PC-9 (cell line): ENCODE data around the gene TMX4. TPM values are rescaled to one million over a fixed set of nuclear protein-coding genes. Genes with fewer than 3 reads are reported as not detected.

ENCODE experiments used
- Bru-seq: library from RNA; stranded (reverse); fragments of 400-500 nt; gene quantifications from one replicate; lab custom pipeline; 2021; lab: Mats Ljungman, UMichigan
- BruChase-seq, 2 experiments: library from RNA; stranded (reverse); fragments of 400-500 nt; gene quantifications; one replicate each; lab custom pipeline; 2021; lab: Mats Ljungman, UMichigan
- BruUV-seq: library from RNA; stranded (reverse); fragments of 400-500 nt; replicated peaks from 2 replicates; lab custom pipeline; 2021; lab: Mats Ljungman, UMichigan
- CTCF ChIA-PET: fragments of 300-600 bp; sonication (Branson Sonifier 250); formaldehyde crosslinking; loops from one replicate; lab custom pipeline; 2022; ENCODE audit warnings: antibody characterized with exemption; lab: Charles Lee
- POLR2A ChIA-PET: fragments of 300-600 bp; sonication (Branson Sonifier 250); formaldehyde crosslinking; loops from one replicate; lab custom pipeline; 2022; ENCODE audit warnings: antibody characterized with exemption; ENCODE audit not compliant: unreplicated experiment; lab: Charles Lee
- DNase-seq, 2 experiments: peaks; one replicate each; pipeline versions ENCODE4 v3.0.0 to v3.0.0-alpha.2; 2015 to 2022; ENCODE audit warnings: mixed read lengths in 1 of 2
- H2AFZ ChIP-seq: fragments of 200-600 bp; sonication (generic); 2 replicates; pipeline ENCODE4 v1.8.1; 2017; ENCODE audit warnings: antibody characterized with exemption
- H3F3A ChIP-seq: fragments of 200-600 bp; sonication (generic); 2 replicates; pipeline ENCODE4 v1.8.1; 2017; ENCODE audit warnings: antibody characterized with exemption, mild to moderate bottlenecking, low read depth; ENCODE audit not compliant: insufficient read depth
- H3K27ac ChIP-seq: fragments of 200-600 bp; sonication (generic); 2 replicates; pipeline ENCODE4 v1.6.1; 2016; ENCODE audit warnings: mixed run types
- H3K27me3 ChIP-seq: fragments of 200-600 bp; sonication (generic); 2 replicates; pipeline ENCODE4 v1.6.1; 2016; ENCODE audit warnings: low read depth, mixed run types; ENCODE audit not compliant: insufficient read depth
- H3K36me3 ChIP-seq: fragments of 200-600 bp; sonication (generic); 2 replicates; pipeline ENCODE4 v1.6.1; 2016; ENCODE audit warnings: low read depth, mixed run types
- H3K4me1 ChIP-seq: fragments of 200-600 bp; sonication (generic); replicated peaks from 2 replicates; pipeline ENCODE4 v1.6.1; 2016; ENCODE audit warnings: mixed run types; ENCODE audit not compliant: insufficient read depth
- H3K4me2 ChIP-seq: fragments of 200-600 bp; sonication (generic); 2 replicates; pipeline ENCODE4 v1.6.1; 2017; ENCODE audit warnings: mixed run types
- H3K4me3 ChIP-seq: fragments of 200-600 bp; sonication (generic); 2 replicates; pipeline ENCODE4 v1.6.1; 2016; ENCODE audit warnings: mixed run types
- H3K79me2 ChIP-seq: fragments of 200-600 bp; sonication (generic); 2 replicates; pipeline ENCODE4 v1.6.1; 2017; ENCODE audit warnings: low read depth, mixed run types
- H3K9me2 ChIP-seq: fragments of 200-600 bp; sonication (generic); 2 replicates; pipeline ENCODE4 v1.8.1; 2017; ENCODE audit warnings: mild to moderate bottlenecking; ENCODE audit not compliant: insufficient read depth
- H3K9me3 ChIP-seq: fragments of 200-600 bp; sonication (generic); 2 replicates; pipeline ENCODE4 v1.8.1; 2016; ENCODE audit warnings: low read depth; ENCODE audit not compliant: insufficient read depth
- H4K20me1 ChIP-seq: fragments of 200-600 bp; sonication (generic); 2 replicates; pipeline ENCODE4 v1.8.1; 2017; ENCODE audit not compliant: insufficient read depth
- EZH2 ChIP-seq: fragments of 200-600 bp; sonication (generic); IDR thresholded peaks from 2 replicates; pipeline ENCODE4 v1.8.0; 2017; ENCODE audit warnings: antibody characterized with exemption, low read depth
- intact Hi-C: fragments of 100-400 bp; cut with micrococcal nuclease; formaldehyde crosslinking; loops from one replicate; pipeline ENCODE4 v1.10.0; 2022; ENCODE audit not compliant: unreplicated experiment
- long read RNA-seq: library from polyadenylated mRNA; stranded (forward); transcript quantifications from one replicate; pipeline ENCODE4 v2.0.0, GENCODE V29; 2022
- total RNA-seq: library from RNA; stranded (reverse); gene quantifications from 2 replicates; pipeline ENCODE4 v1.2.3, GENCODE V29; 2021
- TF ChIP-seq, protein P1 (sequence below): fragments of 200-600 bp; sonication (generic); conservative IDR thresholded peaks from 2 replicates; pipeline ENCODE4 v1.6.1; 2017; ENCODE audit warnings: mixed run types, antibody characterized with exemption, mild to moderate bottlenecking, moderate library complexity

TMX4 gene, protein sequence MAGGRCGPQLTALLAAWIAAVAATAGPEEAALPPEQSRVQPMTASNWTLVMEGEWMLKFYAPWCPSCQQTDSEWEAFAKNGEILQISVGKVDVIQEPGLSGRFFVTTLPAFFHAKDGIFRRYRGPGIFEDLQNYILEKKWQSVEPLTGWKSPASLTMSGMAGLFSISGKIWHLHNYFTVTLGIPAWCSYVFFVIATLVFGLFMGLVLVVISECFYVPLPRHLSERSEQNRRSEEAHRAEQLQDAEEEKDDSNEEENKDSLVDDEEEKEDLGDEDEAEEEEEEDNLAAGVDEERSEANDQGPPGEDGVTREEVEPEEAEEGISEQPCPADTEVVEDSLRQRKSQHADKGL
- 7.5 and 9.2 TPM in 2 replicates for total RNA-seq
- Bru-seq, nascent RNA, result percentile 49 among the genes with signal in this experiment
- BruChase-seq, experiment 1, labeled RNA remaining after a 2-hour chase, result percentile 39 among the genes with signal in this experiment
- percentile 60 among the genes with signal in this experiment for BruChase-seq, experiment 2, labeled RNA remaining after a 6-hour chase
- long read RNA-seq, full-length matches to known transcripts, result 25 of 26 reads
- long read RNA-seq, partial matches to known transcripts, result 0 of 26 reads
- long read RNA-seq, other reads (novel, unspliced or antisense), result 1 of 26 reads

DNA sequence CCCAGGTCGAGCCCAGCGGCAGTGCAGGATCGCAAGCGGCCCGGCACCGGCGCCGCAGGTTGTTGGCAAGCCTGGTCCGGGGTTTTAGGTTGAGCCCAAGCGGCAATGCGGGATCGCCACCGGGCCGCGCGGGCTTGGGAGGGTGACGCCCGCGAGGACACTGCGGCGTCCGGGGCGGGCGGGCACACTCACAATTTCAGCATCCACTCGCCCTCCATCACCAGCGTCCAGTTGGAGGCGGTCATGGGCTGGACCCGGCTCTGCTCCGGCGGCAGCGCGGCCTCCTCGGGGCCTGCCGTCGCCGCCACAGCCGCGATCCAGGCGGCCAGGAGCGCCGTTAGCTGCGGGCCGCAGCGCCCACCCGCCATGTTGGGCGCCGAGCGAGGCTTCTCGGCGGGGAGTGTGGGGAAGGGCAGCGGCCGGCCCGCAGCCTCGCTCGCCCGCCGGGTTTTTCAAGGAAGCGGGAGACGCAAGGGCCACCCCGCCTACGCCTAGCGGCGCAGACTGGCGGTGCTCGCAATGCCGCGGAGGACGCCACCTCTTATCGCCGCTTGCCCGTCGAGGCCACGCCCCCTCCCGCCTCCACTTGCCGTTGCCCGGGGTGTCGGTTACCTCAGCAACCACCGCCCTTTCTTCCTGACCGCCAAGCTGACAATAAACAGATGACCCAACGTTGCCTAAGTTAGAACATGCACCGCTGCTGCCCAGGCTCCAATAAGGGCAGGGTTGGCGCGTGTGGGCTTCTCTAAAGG lies at the start of gene TMX4:
TSS of gene TMX4 (minus strand) at position 516 of the 752 bp plus-strand sequence. CDS start at position 368, 148 bp downstream.
- POLR2A ChIA-PET, result no interaction called here
- Histone ChIP-seq H3K4me3 (peak within 1 kb of the TSS; percentile 72), H2AFZ (peak within 1 kb of the TSS; percentile 87), H4K20me1 (no peaks in the 10 kb centered on the region), H3K27me3 (peaks cover 6% of the 10 kb centered on the region; the same call in 1 of the 2 replicates), H3K36me3 (no peaks in the 10 kb centered on the region), H3F3A (peaks cover 15% of the 10 kb centered on the region; the same call in 1 of the 2 replicates), H3K9me3 (no peaks in the 10 kb centered on the region), H3K79me2 (no peaks in the 10 kb centered on the region), H3K4me1 (peaks cover 24% of the 10 kb centered on the region), H3K9me2 (no peaks in the 10 kb centered on the region), H3K4me2 (peak within 1 kb of the TSS; percentile 85), H3K27ac (0 out of 2 replicates have a peak within 1 kb of the TSS, but pooled peaks have one; percentile 5)
- intact Hi-C loops, result no loop called here
- BruUV-seq, result TSS peak; percentile 60
- CTCF ChIA-PET, result no interaction called here
- peak; percentile 85 to 92 for DNase-seq
- TF ChIP-seq, protein P1, sequence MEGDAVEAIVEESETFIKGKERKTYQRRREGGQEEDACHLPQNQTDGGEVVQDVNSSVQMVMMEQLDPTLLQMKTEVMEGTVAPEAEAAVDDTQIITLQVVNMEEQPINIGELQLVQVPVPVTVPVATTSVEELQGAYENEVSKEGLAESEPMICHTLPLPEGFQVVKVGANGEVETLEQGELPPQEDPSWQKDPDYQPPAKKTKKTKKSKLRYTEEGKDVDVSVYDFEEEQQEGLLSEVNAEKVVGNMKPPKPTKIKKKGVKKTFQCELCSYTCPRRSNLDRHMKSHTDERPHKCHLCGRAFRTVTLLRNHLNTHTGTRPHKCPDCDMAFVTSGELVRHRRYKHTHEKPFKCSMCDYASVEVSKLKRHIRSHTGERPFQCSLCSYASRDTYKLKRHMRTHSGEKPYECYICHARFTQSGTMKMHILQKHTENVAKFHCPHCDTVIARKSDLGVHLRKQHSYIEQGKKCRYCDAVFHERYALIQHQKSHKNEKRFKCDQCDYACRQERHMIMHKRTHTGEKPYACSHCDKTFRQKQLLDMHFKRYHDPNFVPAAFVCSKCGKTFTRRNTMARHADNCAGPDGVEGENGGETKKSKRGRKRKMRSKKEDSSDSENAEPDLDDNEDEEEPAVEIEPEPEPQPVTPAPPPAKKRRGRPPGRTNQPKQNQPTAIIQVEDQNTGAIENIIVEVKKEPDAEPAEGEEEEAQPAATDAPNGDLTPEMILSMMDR, result no peak; the same call in 1 of the 2 replicates
- TF ChIP-seq EZH2, result no peak

DNA sequence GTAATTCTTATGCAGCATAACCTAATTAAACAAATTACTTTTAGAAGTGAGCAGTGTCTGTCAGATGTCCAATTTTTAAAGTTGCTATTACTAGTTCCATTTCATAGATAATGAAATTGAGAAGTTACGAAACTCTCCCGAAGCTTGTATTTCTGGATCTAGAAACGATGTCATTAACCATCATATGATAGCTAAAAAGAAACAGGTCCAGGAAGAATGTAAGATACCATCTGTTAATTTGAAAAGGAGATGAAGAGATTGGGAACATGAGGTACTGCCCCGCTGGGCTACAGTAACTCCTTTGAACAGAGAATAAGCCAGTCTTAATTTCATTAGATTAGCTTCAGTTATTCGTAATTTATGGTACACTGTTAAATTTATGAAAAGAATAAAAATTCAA lies 47.5 kb upstream of the TMX4 start:
- TF ChIP-seq, protein P1, result no peak
- TF ChIP-seq EZH2, result no peak
- no peaks in the 10 kb centered on the region for H3K4me1 ChIP-seq
- no peaks in the 10 kb centered on the region for H3F3A ChIP-seq
- no peak overlapping the region for H3K27ac ChIP-seq
- peaks cover 4% of the 10 kb centered on the region; the same call in 1 of the 2 replicates for H3K9me2 ChIP-seq
- no peak for DNase-seq
- no peaks in the 10 kb centered on the region for H3K79me2 ChIP-seq
- CTCF ChIA-PET, result no interaction called here
- H3K4me3 ChIP-seq, result no peak overlapping the region
- intact Hi-C loops, result no loop called here
- no TSS peak for BruUV-seq
- POLR2A ChIA-PET, result interaction anchor here (0.6 kb wide), 1 partner anchor 1172 kb away, joined by 4 read pairs; no protein-coding TSS in a partner anchor
- no peak overlapping the region for H3K4me2 ChIP-seq
- no peaks in the 10 kb centered on the region for H4K20me1 ChIP-seq
- no peaks in the 10 kb centered on the region for H3K9me3 ChIP-seq
- H3K36me3 ChIP-seq, result no peaks in the 10 kb centered on the region
- 0 out of 2 replicates have a peak, but pooled peaks cover 6% of the 10 kb centered on the region for H3K27me3 ChIP-seq
- no peak overlapping the region for H2AFZ ChIP-seq

DNA sequence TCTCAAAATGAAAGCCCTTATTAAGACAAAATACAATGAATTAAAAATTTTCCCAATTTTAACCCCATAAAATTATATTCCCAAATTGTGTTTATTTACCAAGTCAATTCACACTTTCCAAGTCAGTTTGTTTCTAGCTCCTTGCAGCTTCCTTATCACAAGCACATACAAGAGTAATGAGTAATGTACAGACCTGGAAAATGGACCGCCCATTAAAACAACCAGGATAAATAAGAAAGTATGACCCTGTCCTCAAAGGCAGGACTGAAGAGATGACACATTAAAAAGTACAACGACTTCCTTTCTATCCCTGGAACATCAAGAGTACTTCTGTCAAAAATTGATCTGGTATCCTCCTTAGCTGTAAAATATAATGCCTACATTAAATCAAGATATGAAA lies 47.1 kb upstream of the TMX4 start:
- no peak overlapping the region for H3K4me2 ChIP-seq
- intact Hi-C loops, result no loop called here
- no peaks in the 10 kb centered on the region for H3K9me3 ChIP-seq
- no TSS peak for BruUV-seq
- H3K4me1 ChIP-seq, result no peaks in the 10 kb centered on the region
- CTCF ChIA-PET, result no interaction called here
- TF ChIP-seq EZH2, result no peak
- TF ChIP-seq, protein P1, result no peak
- H3K36me3 ChIP-seq, result no peaks in the 10 kb centered on the region
- H4K20me1 ChIP-seq, result no peaks in the 10 kb centered on the region
- no peaks in the 10 kb centered on the region for H3F3A ChIP-seq
- no peak for DNase-seq
- peaks cover 4% of the 10 kb centered on the region; the same call in 1 of the 2 replicates for H3K9me2 ChIP-seq
- H2AFZ ChIP-seq, result no peak overlapping the region
- H3K79me2 ChIP-seq, result no peaks in the 10 kb centered on the region
- H3K27me3 ChIP-seq, result 0 out of 2 replicates have a peak, but pooled peaks cover 6% of the 10 kb centered on the region
- H3K27ac ChIP-seq, result no peak overlapping the region
- H3K4me3 ChIP-seq, result no peak overlapping the region
- POLR2A ChIA-PET, result interaction anchor here (0.6 kb wide), 2 partner anchors 1172 to 1728 kb away, joined by 3 to 4 read pairs; no protein-coding TSS in a partner anchor
